ENCODE results near the gene RIF1. TPM values are rescaled to one million over a fixed set of nuclear protein-coding genes. Genes with fewer than 3 reads are reported as not detected.

The RIF1 gene
- total and polyA plus RNA-seq, 7 donors, result 3.7 to 35.0 (median 17.5) TPM

DNA sequence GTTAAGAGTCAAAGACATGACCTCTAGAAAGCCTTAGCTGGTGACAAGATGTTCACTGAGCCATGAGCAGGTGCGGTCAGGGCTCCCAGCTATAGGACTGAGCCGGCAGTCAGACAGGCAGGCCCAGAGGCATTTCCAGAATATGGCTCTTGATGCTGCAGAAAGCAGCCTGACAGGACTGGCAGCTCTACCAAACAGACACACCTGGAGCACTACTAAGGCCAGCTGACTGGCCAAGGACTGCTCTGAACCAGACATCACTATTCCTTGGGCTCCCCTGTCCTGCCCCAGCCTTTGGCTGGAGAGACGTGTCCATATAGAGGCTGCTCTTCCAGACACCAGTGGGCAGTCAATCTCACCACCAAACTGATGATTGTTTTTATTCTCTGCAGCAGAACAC, 98.8 kb downstream of the RIF1 start:
- no peak for DNase-seq
- TF ChIP-seq CTCF (IDR thresholded peaks at IDR 0.05), result no peak
- ATAC-seq, result peak in 3 of 4 donors; percentile 33 to 36 (median 35)
- intact Hi-C loops (cut with DNase I), result no loop called here
- H3K4me3 ChIP-seq, result no peak overlapping the region
- peak overlapping the region; percentile 43 for H3K27ac ChIP-seq
- no peaks in the 10 kb centered on the region for H3K27me3 ChIP-seq (ENCODE audit: insufficient read depth in 3 of 3, low read length in 2 of 3)
- WGBS, 3 donors, result 61 to 71% (median 63%) methylated on average over 3 of the region's 3 CpGs
- H3K9me3 ChIP-seq, result no peaks in the 10 kb centered on the region
- H3K4me1 ChIP-seq, result peaks cover 5% of the 10 kb centered on the region
- peaks cover 14 to 100% of the 10 kb centered on the region in 2 donors for H3K36me3 ChIP-seq (ENCODE audit: insufficient read depth in 1 of 2, low read depth in 1 of 2)

DNA sequence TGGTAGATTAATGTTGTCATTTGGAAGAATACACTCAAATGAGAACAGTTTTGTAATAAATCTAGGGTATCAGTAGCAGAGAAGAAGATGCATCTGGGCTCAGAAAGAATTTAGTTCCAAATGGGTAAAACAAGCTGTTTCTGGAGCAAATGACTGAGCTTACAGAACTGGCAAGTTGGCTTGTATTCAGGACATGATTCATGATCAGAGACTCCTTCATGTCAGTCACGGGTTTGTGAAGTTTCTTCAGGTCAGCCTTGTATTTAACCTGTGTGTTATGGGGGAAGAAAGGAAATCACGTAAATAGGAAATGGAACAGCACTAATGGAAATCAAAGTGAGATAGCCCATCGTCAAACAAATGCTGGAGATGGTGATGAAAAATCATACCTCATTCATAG, 109.1 kb downstream of the RIF1 start:
- H3K9me3 ChIP-seq, result no peaks in the 10 kb centered on the region
- DNase-seq (no peak), ATAC-seq (peak in 3 of 4 donors; percentile 31 to 54 (median 44))
- no peak for TF ChIP-seq CTCF (IDR thresholded peaks at IDR 0.05)
- WGBS, 3 donors, result 63 to 79% (median 69%) methylated on average over 3 of the region's 3 CpGs
- no peaks in the 10 kb centered on the region for H3K27me3 ChIP-seq (ENCODE audit: insufficient read depth in 3 of 3, low read length in 2 of 3)
- intact Hi-C loops (cut with DNase I), result no loop called here
- no peaks in the 10 kb centered on the region for H3K4me1 ChIP-seq
- no peak overlapping the region for H3K4me3 ChIP-seq
- H3K27ac ChIP-seq, result peak overlapping the region; percentile 3
- H3K36me3 ChIP-seq (ENCODE audit: insufficient read depth in 1 of 2, low read depth in 1 of 2), result peaks cover 11 to 100% of the 10 kb centered on the region in 2 donors

DNA sequence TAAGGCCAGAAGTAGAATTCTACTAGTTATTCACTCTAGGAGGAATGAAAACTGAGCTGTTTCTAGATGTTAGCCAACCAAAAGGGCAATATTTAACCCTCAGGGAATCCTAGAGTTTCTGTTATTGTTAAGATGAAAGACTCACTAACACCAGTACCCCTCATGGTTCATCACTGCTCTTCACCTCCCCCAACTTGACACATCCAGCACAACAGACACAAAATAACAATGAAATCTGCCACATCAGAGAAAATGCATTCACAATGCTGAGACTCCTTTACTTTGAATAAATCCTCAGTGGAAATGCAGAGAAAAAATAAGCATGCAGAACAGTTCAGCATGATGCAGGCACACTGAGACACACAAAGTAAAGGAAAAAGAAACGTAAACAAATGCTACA, 111.3 kb downstream of the RIF1 start:
- WGBS, 3 donors, result 76 to 83% (median 77%) methylated on average over 1 of the region's 1 CpG

DNA sequence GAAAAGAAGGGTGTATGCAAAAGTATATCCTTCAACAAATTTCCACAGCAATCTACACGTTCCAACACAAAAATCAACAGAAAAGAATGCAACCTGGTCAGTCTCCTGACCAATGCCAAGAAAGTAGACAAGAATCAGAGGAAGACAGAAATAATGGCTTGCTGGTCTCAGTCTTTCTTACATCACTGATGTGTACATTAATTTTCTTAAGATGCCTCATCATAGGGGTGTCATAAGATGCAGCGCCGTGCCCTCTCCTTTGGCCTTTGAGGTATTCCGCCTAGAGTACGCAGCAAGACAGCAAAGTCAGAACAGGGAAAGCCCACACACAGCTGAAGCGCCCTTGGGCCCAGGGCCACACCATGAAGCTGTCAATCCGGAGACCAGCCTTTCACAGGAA, 112.9 kb downstream of the RIF1 start:
- intact Hi-C loops (cut with DNase I), result no loop called here
- DNase-seq (no peak), ATAC-seq (peak in 2 of 4 donors; percentile 11 to 16)
- Histone ChIP-seq H3K4me1 (no peaks in the 10 kb centered on the region), H3K27ac (no peak overlapping the region), H3K27me3 (ENCODE audit: insufficient read depth in 3 of 3, low read length in 2 of 3) (no peaks in the 10 kb centered on the region), H3K9me3 (no peaks in the 10 kb centered on the region), H3K36me3 (ENCODE audit: insufficient read depth in 1 of 2, low read depth in 1 of 2) (peaks cover 2 to 100% of the 10 kb centered on the region in 2 donors), H3K4me3 (no peak overlapping the region)
- WGBS, 3 donors, result 80 to 91% (median 83%) methylated on average over 7 of the region's 7 CpGs
- TF ChIP-seq CTCF (IDR thresholded peaks at IDR 0.05), result no peak

More for the DNA sequence above, 111.3 kb downstream of the RIF1 start:
- no peak for TF ChIP-seq CTCF (IDR thresholded peaks at IDR 0.05)
- DNase-seq, result no peak
- Histone ChIP-seq H3K4me1 (no peaks in the 10 kb centered on the region), H3K4me3 (no peak overlapping the region), H3K27me3 (ENCODE audit: insufficient read depth in 3 of 3, low read length in 2 of 3) (no peaks in the 10 kb centered on the region), H3K9me3 (no peaks in the 10 kb centered on the region), H3K36me3 (ENCODE audit: insufficient read depth in 1 of 2, low read depth in 1 of 2) (peaks cover 11 to 100% of the 10 kb centered on the region in 2 donors), H3K27ac (no peak overlapping the region)
- ATAC-seq, result no peak
- intact Hi-C loops (cut with DNase I), result no loop called here

GRCh38 chr2:151523850-151524249, 114.1 kb downstream of the RIF1 start:
- 65 to 79% (median 69%) methylated on average over 3 of the region's 3 CpGs for WGBS, 3 donors
- TF ChIP-seq CTCF (IDR thresholded peaks at IDR 0.05), result no peak
- Histone ChIP-seq H3K36me3 (ENCODE audit: insufficient read depth in 1 of 2, low read depth in 1 of 2) (peaks cover 4 to 100% of the 10 kb centered on the region in 2 donors), H3K27ac (no peak overlapping the region), H3K9me3 (no peaks in the 10 kb centered on the region), H3K4me3 (no peak overlapping the region), H3K4me1 (no peaks in the 10 kb centered on the region), H3K27me3 (ENCODE audit: insufficient read depth in 3 of 3, low read length in 2 of 3) (no peaks in the 10 kb centered on the region)
- ATAC-seq (no peak), DNase-seq (no peak)
- intact Hi-C loops (cut with DNase I), result no loop called here
